ENCODE data around the gene WAPL. TPM values are rescaled to one million over a fixed set of nuclear protein-coding genes. Genes with fewer than 3 reads are reported as not detected.

Gene WAPL
- total RNA-seq, 1 donor from 2014 or later: 50.2 TPM

- Mint-ChIP-seq H3K36me3 (ENCODE audit: low read depth) (peaks cover 6% of the 10 kb centered on the region), H3K27ac (peak overlapping the region; percentile 88), H3K4me3 (peak overlapping the region; percentile 68), H3K27me3 (ENCODE audit: insufficient read depth) (peaks cover 7% of the 10 kb centered on the region), H3K4me1 (ENCODE audit: low read depth) (peaks cover 36% of the 10 kb centered on the region), H3K9me3 (peaks cover 7% of the 10 kb centered on the region)
- intact Hi-C loops (cut with micrococcal nuclease): no loop called here
- no peak for DNase-seq (ENCODE audit: low spot score)
Observed at GRCh38 chr10:86411281-86411841, 110.2 kb downstream of the WAPL start.

GRCh38 chr10:86410542-86411124 is 111.0 kb downstream of the WAPL start:
- H3K4me3 Mint-ChIP-seq: peak overlapping the region; percentile 68
- intact Hi-C loops (cut with micrococcal nuclease): no loop called here
- no peak for DNase-seq (ENCODE audit: low spot score)
- peaks cover 1% of the 10 kb centered on the region for H3K27me3 Mint-ChIP-seq (ENCODE audit: insufficient read depth)
- peaks cover 6% of the 10 kb centered on the region for H3K36me3 Mint-ChIP-seq (ENCODE audit: low read depth)
- peaks cover 36% of the 10 kb centered on the region for H3K4me1 Mint-ChIP-seq (ENCODE audit: low read depth)
- H3K9me3 Mint-ChIP-seq: peaks cover 7% of the 10 kb centered on the region
- H3K27ac Mint-ChIP-seq: peak overlapping the region; percentile 88

- H3K9me3 Mint-ChIP-seq: peaks cover 7% of the 10 kb centered on the region
- H3K4me1 Mint-ChIP-seq (ENCODE audit: low read depth): peaks cover 30% of the 10 kb centered on the region
- no peak for DNase-seq (ENCODE audit: low spot score)
- H3K27ac Mint-ChIP-seq: no peak overlapping the region
- intact Hi-C loops (cut with micrococcal nuclease): no loop called here
- H3K4me3 Mint-ChIP-seq: no peak overlapping the region
- H3K27me3 Mint-ChIP-seq (ENCODE audit: insufficient read depth): peaks cover 2% of the 10 kb centered on the region
- peaks cover 6% of the 10 kb centered on the region for H3K36me3 Mint-ChIP-seq (ENCODE audit: low read depth)
Observed at GRCh38 chr10:86409183-86409582, 112.4 kb downstream of the WAPL start.

- Mint-ChIP-seq H3K27me3 (ENCODE audit: insufficient read depth) (peaks cover 11% of the 10 kb centered on the region), H3K4me1 (ENCODE audit: low read depth) (peaks cover 22% of the 10 kb centered on the region), H3K36me3 (ENCODE audit: low read depth) (no peaks in the 10 kb centered on the region), H3K9me3 (no peaks in the 10 kb centered on the region), H3K4me3 (no peak overlapping the region), H3K27ac (peak overlapping the region; percentile 42)
- intact Hi-C loops (cut with micrococcal nuclease): loop anchor here (5.0 kb wide), 1 partner anchor 354 kb away; the partner anchor contains the start of gene BMPR1A
- no peak for DNase-seq (ENCODE audit: low spot score)
Observed at GRCh38 chr10:86403183-86403797, 118.3 kb downstream of the WAPL start.

GRCh38 chr10:86402283-86402941 is 119.2 kb downstream of the WAPL start:
- Mint-ChIP-seq H3K4me3 (peak overlapping the region; percentile 33), H3K27ac (no peak overlapping the region), H3K9me3 (no peaks in the 10 kb centered on the region), H3K36me3 (ENCODE audit: low read depth) (no peaks in the 10 kb centered on the region), H3K4me1 (ENCODE audit: low read depth) (peaks cover 22% of the 10 kb centered on the region), H3K27me3 (ENCODE audit: insufficient read depth) (peaks cover 14% of the 10 kb centered on the region)
- no peak for DNase-seq (ENCODE audit: low spot score)
- intact Hi-C loops (cut with micrococcal nuclease): loop anchor here (5.0 kb wide), 1 partner anchor 355 kb away; the partner anchor contains the start of gene BMPR1A

GRCh38 chr10:86401588-86402282 is 119.9 kb downstream of the WAPL start:
- Mint-ChIP-seq H3K27me3 (ENCODE audit: insufficient read depth) (peaks cover 16% of the 10 kb centered on the region), H3K4me1 (ENCODE audit: low read depth) (peaks cover 22% of the 10 kb centered on the region), H3K27ac (peak overlapping the region; percentile 23), H3K9me3 (no peaks in the 10 kb centered on the region), H3K4me3 (peak overlapping the region; percentile 85), H3K36me3 (ENCODE audit: low read depth) (no peaks in the 10 kb centered on the region)
- no peak for DNase-seq (ENCODE audit: low spot score)
- intact Hi-C loops (cut with micrococcal nuclease): loop anchor here (2.0 to 5.0 kb wide), 2 partner anchors 309 to 356 kb away; partner anchors contain the start of gene BMPR1A

GRCh38 chr10:86400705-86401587 is 120.6 kb downstream of the WAPL start:
- intact Hi-C loops (cut with micrococcal nuclease): loop anchor here (1.0 to 5.0 kb wide), 7 partner anchors 12 to 356 kb away; partner anchors contain the start of genes BMPR1A and WAPL
- Mint-ChIP-seq H3K36me3 (ENCODE audit: low read depth) (no peaks in the 10 kb centered on the region), H3K27ac (peak overlapping the region; percentile 92), H3K4me3 (peak overlapping the region; percentile 85), H3K27me3 (ENCODE audit: insufficient read depth) (peaks cover 16% of the 10 kb centered on the region), H3K4me1 (ENCODE audit: low read depth) (peaks cover 22% of the 10 kb centered on the region), H3K9me3 (no peaks in the 10 kb centered on the region)
- DNase-seq (ENCODE audit: low spot score): peak; percentile 44

- peak; percentile 88 for DNase-seq (ENCODE audit: low spot score)
- H3K4me3 Mint-ChIP-seq: peak overlapping the region; percentile 85
- peaks cover 22% of the 10 kb centered on the region for H3K4me1 Mint-ChIP-seq (ENCODE audit: low read depth)
- peak overlapping the region; percentile 92 for H3K27ac Mint-ChIP-seq
- no peaks in the 10 kb centered on the region for H3K36me3 Mint-ChIP-seq (ENCODE audit: low read depth)
- H3K9me3 Mint-ChIP-seq: no peaks in the 10 kb centered on the region
- intact Hi-C loops (cut with micrococcal nuclease): loop anchor here (1.0 to 5.0 kb wide), 7 partner anchors 11 to 357 kb away; partner anchors contain the start of genes BMPR1A and WAPL
- H3K27me3 Mint-ChIP-seq (ENCODE audit: insufficient read depth): peaks cover 15% of the 10 kb centered on the region
Observed at GRCh38 chr10:86399879-86400704, 121.5 kb downstream of the WAPL start.

GRCh38 chr10:86399514-86399878 is 122.1 kb downstream of the WAPL start:
- H3K36me3 Mint-ChIP-seq (ENCODE audit: low read depth): no peaks in the 10 kb centered on the region
- no peak for DNase-seq (ENCODE audit: low spot score)
- peak overlapping the region; percentile 85 for H3K4me3 Mint-ChIP-seq
- intact Hi-C loops (cut with micrococcal nuclease): no loop called here
- peaks cover 22% of the 10 kb centered on the region for H3K4me1 Mint-ChIP-seq (ENCODE audit: low read depth)
- no peaks in the 10 kb centered on the region for H3K9me3 Mint-ChIP-seq
- peaks cover 16% of the 10 kb centered on the region for H3K27me3 Mint-ChIP-seq (ENCODE audit: insufficient read depth)
- peak overlapping the region; percentile 76 for H3K27ac Mint-ChIP-seq

GRCh38 chr10:86397120-86397519 is 124.5 kb downstream of the WAPL start:
- H3K4me1 Mint-ChIP-seq (ENCODE audit: low read depth): peaks cover 15% of the 10 kb centered on the region
- H3K36me3 Mint-ChIP-seq (ENCODE audit: low read depth): no peaks in the 10 kb centered on the region
- no peak for DNase-seq (ENCODE audit: low spot score)
- intact Hi-C loops (cut with micrococcal nuclease): no loop called here
- H3K27ac Mint-ChIP-seq: no peak overlapping the region
- H3K9me3 Mint-ChIP-seq: no peaks in the 10 kb centered on the region
- H3K27me3 Mint-ChIP-seq (ENCODE audit: insufficient read depth): peaks cover 23% of the 10 kb centered on the region
- H3K4me3 Mint-ChIP-seq: no peak overlapping the region

- Mint-ChIP-seq H3K4me1 (ENCODE audit: low read depth) (no peaks in the 10 kb centered on the region), H3K4me3 (no peak overlapping the region)
- DNase-seq (ENCODE audit: low spot score): no peak
Observed at GRCh38 chr10:86393862-86394455, 127.6 kb downstream of the WAPL start.

More at GRCh38 chr10:86393862-86394455, 127.6 kb downstream of the WAPL start:
- Mint-ChIP-seq H3K27ac (no peak overlapping the region), H3K27me3 (ENCODE audit: insufficient read depth) (peaks cover 40% of the 10 kb centered on the region), H3K9me3 (no peaks in the 10 kb centered on the region), H3K36me3 (ENCODE audit: low read depth) (no peaks in the 10 kb centered on the region)
- intact Hi-C loops (cut with micrococcal nuclease): no loop called here

Measured in activated T-helper 1 cell treated with anti-CD3 and anti-CD28 coated beads, Interleukin-12 subunit alpha, Interleukin-12 subunit beta, Interleukin-2, Interleukin-4 antibody, amounts not matched to agents 30 ng/mL and 10 ng/mL and 1 ng/mL, durations not matched to agents 14 hours and 24 hours and 36 hours (primary cell).